GM18502 (cell line): ENCODE measurements around the gene HOXA5.

ENCODE experiments used
- ATAC-seq: cut with Tn5 transposase; IDR thresholded peaks from one replicate; pipeline ENCODE4 v1.9.1; 2021; ENCODE audit warnings: mild to moderate bottlenecking; ENCODE audit not compliant: unreplicated experiment, poor library complexity

The HOXA5 gene

GRCh38 chr7:27111042-27111750 is 32.3 kb downstream of the HOXA5 start:
- ATAC-seq = no peak

- ATAC-seq = no peak
These were observed 33.1 kb downstream of the HOXA5 start for GRCh38 chr7:27110186-27111031.

- no peak for ATAC-seq
These were observed 33.9 kb downstream of the HOXA5 start for GRCh38 chr7:27109466-27110185.

GRCh38 chr7:27108390-27109127 is 34.9 kb downstream of the HOXA5 start:
- ATAC-seq = no peak

- no peak for ATAC-seq
These were observed 35.8 kb downstream of the HOXA5 start for GRCh38 chr7:27107391-27108381.

- no peak for ATAC-seq
These were observed 36.6 kb downstream of the HOXA5 start for GRCh38 chr7:27106901-27107240.

- no peak for ATAC-seq
These were observed 37.1 kb downstream of the HOXA5 start for GRCh38 chr7:27106181-27106900.

GRCh38 chr7:27105301-27106031 is 38.0 kb downstream of the HOXA5 start:
- ATAC-seq = no peak

- no peak for ATAC-seq
These were observed 39.0 kb downstream of the HOXA5 start for GRCh38 chr7:27104341-27105058.

- ATAC-seq = no peak
These were observed 39.8 kb downstream of the HOXA5 start for GRCh38 chr7:27103489-27104226.

- ATAC-seq = no peak
These were observed 40.7 kb downstream of the HOXA5 start, which contains the start of gene HOXA2 for GRCh38 chr7:27102581-27103442. Gene HOXA2 (minus strand): TSS chr7:27102683. CDS start chr7:27102500, 183 bp downstream.

- ATAC-seq = no peak
These were observed 41.4 kb downstream of the HOXA5 start for GRCh38 chr7:27101957-27102580.

GRCh38 chr7:27101171-27101956 is 42.1 kb downstream of the HOXA5 start:
- no peak for ATAC-seq

GRCh38 chr7:27100694-27101170 is 42.7 kb downstream of the HOXA5 start:
- ATAC-seq = no peak
